ENCODE data around the gene GMNN. TPM values are rescaled to one million over a fixed set of nuclear protein-coding genes. Genes with fewer than 3 reads are reported as not detected.

Gene GMNN
- total and polyA plus RNA-seq, 2 experiments from 2014 or later, result 88.2 to 202 TPM

GRCh38 chr6:24802271-24803059 lies 27.7 kb downstream of the GMNN start (continued):
- no peak for TF ChIP-seq ETS1 (IDR thresholded peaks at IDR 0.05)
- no peak for TF ChIP-seq NANOG (IDR thresholded peaks at IDR 0.05; ENCODE audit: borderline replicate concordance)
- TF ChIP-seq EZH2phosphoT487 (IDR thresholded peaks at IDR 0.05; ENCODE audit: unreplicated experiment), result no peak
- no peak for TF ChIP-seq ZNF331 (CRISPR knock-in tag; IDR thresholded peaks at IDR 0.05; ENCODE audit: low read depth)
- no peak for TF ChIP-seq ZNF114 (CRISPR knock-in tag; IDR thresholded peaks at IDR 0.05)
- TF ChIP-seq, protein P1, sequence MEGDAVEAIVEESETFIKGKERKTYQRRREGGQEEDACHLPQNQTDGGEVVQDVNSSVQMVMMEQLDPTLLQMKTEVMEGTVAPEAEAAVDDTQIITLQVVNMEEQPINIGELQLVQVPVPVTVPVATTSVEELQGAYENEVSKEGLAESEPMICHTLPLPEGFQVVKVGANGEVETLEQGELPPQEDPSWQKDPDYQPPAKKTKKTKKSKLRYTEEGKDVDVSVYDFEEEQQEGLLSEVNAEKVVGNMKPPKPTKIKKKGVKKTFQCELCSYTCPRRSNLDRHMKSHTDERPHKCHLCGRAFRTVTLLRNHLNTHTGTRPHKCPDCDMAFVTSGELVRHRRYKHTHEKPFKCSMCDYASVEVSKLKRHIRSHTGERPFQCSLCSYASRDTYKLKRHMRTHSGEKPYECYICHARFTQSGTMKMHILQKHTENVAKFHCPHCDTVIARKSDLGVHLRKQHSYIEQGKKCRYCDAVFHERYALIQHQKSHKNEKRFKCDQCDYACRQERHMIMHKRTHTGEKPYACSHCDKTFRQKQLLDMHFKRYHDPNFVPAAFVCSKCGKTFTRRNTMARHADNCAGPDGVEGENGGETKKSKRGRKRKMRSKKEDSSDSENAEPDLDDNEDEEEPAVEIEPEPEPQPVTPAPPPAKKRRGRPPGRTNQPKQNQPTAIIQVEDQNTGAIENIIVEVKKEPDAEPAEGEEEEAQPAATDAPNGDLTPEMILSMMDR (conservative IDR thresholded peaks at IDR 0.05; ENCODE audit: low read depth in 2 of 2), result no peak
- TF ChIP-seq STAT1 (IDR thresholded peaks at IDR 0.05; ENCODE audit: unreplicated experiment), result no peak
- no peak for TF ChIP-seq CREB1 (CRISPR knock-in tag; IDR thresholded peaks at IDR 0.05; ENCODE audit: low read depth)
- TF ChIP-seq EZH2 (IDR thresholded peaks at IDR 0.05; ENCODE audit: low read depth, unreplicated experiment), result no peak

DNA sequence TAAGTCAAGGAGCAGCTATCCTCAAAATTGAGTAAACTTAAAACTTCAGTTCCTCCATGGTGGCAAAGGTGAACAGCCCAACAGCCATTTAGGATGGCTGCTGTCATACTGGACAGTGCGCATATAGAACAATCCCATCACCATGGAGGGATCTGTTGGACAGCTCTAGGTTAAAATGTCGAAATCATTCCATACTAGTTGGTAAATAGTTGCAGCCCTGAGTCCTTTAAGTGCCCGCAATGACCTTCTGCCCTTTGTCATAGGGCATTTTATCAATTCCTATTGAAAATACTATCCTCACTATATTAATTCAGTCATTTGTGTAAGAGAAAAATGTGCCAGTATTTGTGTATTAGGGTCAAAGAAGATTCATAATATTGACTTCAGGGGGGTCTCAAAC lies 32.8 kb downstream of the GMNN start:
- no peak overlapping the region for H2AFZ ChIP-seq
- Mint-ChIP-seq H3K4me1 (no peaks in the 10 kb centered on the region), H3K9me3 (no peaks in the 10 kb centered on the region), H3K27ac (no peak overlapping the region), H3K27me3 (ENCODE audit: insufficient read depth, low read depth, poor library complexity) (peaks cover 4% of the 10 kb centered on the region), H3K36me3 (ENCODE audit: low read depth) (no peaks in the 10 kb centered on the region), H3K4me3 (no peak overlapping the region)
- H3K27me3 ChIP-seq (ENCODE audit: insufficient read depth), result no peaks in the 10 kb centered on the region
- no peaks in the 10 kb centered on the region for H3K79me2 ChIP-seq (replicated peaks; ENCODE audit: insufficient read depth)
- H3K4me2 ChIP-seq, result no peak overlapping the region
- H3F3A ChIP-seq (replicated peaks; ENCODE audit: low read depth), result no peaks in the 10 kb centered on the region
- no peak overlapping the region for H3K4me3 ChIP-seq
- no peaks in the 10 kb centered on the region for H3K36me3 ChIP-seq (ENCODE audit: insufficient read depth)
- no peaks in the 10 kb centered on the region for H3K9me2 ChIP-seq (ENCODE audit: insufficient read depth)
- no peaks in the 10 kb centered on the region for H3K4me1 ChIP-seq (ENCODE audit: insufficient read depth)
- no peaks in the 10 kb centered on the region for H4K20me1 ChIP-seq (replicated peaks; ENCODE audit: insufficient read depth)
- H3K27ac ChIP-seq (ENCODE audit: low read depth), result no peak overlapping the region
- ATAC-seq, result no peak
- no peak for DNase-seq (ENCODE audit: low spot score)
- TF ChIP-seq JUNB (IDR thresholded peaks at IDR 0.05; ENCODE audit: unreplicated experiment) (no peak), CREB1 (CRISPR knock-in tag; IDR thresholded peaks at IDR 0.05; ENCODE audit: low read depth) (no peak), ETS1 (IDR thresholded peaks at IDR 0.05) (no peak), EZH2phosphoT487 (IDR thresholded peaks at IDR 0.05; ENCODE audit: unreplicated experiment) (no peak), POLR2AphosphoS5 (IDR thresholded peaks at IDR 0.05; ENCODE audit: low read depth) (no peak), STAT1 (IDR thresholded peaks at IDR 0.05; ENCODE audit: unreplicated experiment) (no peak), ZNF114 (CRISPR knock-in tag; IDR thresholded peaks at IDR 0.05) (no peak), EZH2 (IDR thresholded peaks at IDR 0.05; ENCODE audit: low read depth, unreplicated experiment) (no peak), ZNF331 (CRISPR knock-in tag; IDR thresholded peaks at IDR 0.05; ENCODE audit: low read depth) (no peak), ZNF462 (CRISPR knock-in tag; IDR thresholded peaks at IDR 0.05) (no peak)
